GM06990 (cell line): ENCODE results near the gene MED9.

Source experiments
- DNase-seq: peaks from one replicate; pipeline ENCODE4 v3.0.0-alpha.2; 2011; ENCODE audit not compliant: insufficient read length; ENCODE audit errors: extremely low read depth
- H3K27me3 ChIP-seq: replicated peaks from 2 replicates; pipeline ENCODE4 v1.6.0; 2011; ENCODE audit warnings: low read length; ENCODE audit not compliant: control insufficient read depth, insufficient read depth
- H3K36me3 ChIP-seq: 2 replicates; pipeline ENCODE4 v1.5.1; 2011; ENCODE audit warnings: low read length; ENCODE audit not compliant: control insufficient read depth, insufficient read depth
- H3K4me3 ChIP-seq: replicated peaks from 2 replicates; pipeline ENCODE4 v1.5.1; 2011; ENCODE audit warnings: low read depth, mild to moderate bottlenecking, control low read depth, low read length
- TF ChIP-seq, protein P1 (sequence below): IDR thresholded peaks from 2 replicates; pipeline ENCODE4 v1.5.1; 2011; ENCODE audit warnings: low read length, control low read depth, mild to moderate bottlenecking, inconsistent platforms; ENCODE audit not compliant: insufficient read depth, poor library complexity, severe bottlenecking

MED9 gene

DNA sequence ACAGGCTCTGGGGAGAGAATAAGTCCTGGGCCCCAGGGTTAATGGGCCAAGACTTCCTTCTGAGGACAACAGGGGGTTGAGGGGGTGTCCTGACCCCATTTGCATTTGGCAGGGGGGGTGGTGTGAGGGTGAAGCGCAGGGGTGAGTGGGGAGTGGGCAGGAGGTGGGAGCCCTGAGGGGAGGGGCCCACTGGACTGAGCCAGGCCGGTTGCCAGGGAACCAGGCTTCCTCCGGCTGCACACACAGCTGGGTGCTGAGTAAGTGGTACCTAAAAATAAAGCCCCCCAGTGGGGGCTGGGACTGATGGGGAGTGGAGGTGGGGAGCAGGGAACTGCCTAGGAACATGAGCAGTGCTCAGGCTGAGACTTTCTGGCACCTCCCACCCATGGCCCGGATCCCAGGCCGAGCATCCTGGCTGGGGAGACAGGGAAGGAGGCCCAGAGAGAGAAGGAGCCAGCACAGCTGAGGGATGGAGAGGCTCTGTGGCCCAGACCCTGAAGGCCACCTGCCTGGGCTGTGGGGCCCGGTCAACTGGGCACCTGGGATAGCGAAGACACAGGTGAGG is 26.8 kb downstream of the MED9 start:
- no peak overlapping the region for H3K4me3 ChIP-seq
- TF ChIP-seq, protein P1, sequence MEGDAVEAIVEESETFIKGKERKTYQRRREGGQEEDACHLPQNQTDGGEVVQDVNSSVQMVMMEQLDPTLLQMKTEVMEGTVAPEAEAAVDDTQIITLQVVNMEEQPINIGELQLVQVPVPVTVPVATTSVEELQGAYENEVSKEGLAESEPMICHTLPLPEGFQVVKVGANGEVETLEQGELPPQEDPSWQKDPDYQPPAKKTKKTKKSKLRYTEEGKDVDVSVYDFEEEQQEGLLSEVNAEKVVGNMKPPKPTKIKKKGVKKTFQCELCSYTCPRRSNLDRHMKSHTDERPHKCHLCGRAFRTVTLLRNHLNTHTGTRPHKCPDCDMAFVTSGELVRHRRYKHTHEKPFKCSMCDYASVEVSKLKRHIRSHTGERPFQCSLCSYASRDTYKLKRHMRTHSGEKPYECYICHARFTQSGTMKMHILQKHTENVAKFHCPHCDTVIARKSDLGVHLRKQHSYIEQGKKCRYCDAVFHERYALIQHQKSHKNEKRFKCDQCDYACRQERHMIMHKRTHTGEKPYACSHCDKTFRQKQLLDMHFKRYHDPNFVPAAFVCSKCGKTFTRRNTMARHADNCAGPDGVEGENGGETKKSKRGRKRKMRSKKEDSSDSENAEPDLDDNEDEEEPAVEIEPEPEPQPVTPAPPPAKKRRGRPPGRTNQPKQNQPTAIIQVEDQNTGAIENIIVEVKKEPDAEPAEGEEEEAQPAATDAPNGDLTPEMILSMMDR, result no peak
- no peaks in the 10 kb centered on the region for H3K36me3 ChIP-seq
- H3K27me3 ChIP-seq, result no peaks in the 10 kb centered on the region; the same call in 1 of the 2 replicates
- no peak for DNase-seq

DNA sequence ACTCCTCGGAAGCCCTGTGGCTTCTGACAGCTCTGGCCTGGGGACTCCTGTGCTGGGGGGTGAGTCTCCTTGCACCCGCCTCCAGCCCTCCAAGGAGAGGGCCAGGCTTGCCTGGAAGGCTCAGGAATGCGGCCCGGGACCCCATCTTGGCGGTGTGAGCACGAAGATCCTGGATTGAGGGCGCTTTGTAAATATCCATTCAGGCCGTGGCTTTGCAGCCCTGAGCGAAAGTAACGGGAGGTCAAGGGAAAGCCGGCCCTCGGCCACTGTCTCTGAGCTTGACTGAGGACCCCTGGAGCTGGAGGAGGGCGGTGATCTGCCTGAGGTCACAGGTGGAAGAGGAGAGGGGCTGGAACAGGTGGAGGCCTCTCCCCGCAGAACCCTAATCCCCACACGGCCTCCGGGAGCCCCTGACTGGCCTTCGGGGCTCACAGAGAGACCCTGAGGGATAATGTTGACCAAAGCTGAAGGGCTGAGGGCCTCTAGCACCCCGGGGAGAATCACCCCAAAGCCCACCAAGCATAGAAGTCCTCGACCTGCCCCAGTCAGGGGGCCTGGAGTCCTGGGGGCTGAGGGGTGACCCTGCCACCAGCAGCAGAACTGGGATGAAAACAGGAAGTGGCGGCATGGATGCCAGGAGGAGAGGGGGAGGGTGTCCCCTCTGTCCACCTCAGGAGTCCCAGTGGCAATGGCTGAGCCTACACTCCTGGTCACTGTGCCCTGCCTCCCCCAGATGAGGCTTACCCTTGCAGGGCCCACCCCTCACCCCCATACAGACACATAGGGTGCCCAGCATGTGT is 27.7 kb downstream of the MED9 start:
- TF ChIP-seq, protein P1, result no peak
- no peaks in the 10 kb centered on the region for H3K27me3 ChIP-seq
- DNase-seq, result no peak
- H3K4me3 ChIP-seq, result no peak overlapping the region
- H3K36me3 ChIP-seq, result no peaks in the 10 kb centered on the region

DNA sequence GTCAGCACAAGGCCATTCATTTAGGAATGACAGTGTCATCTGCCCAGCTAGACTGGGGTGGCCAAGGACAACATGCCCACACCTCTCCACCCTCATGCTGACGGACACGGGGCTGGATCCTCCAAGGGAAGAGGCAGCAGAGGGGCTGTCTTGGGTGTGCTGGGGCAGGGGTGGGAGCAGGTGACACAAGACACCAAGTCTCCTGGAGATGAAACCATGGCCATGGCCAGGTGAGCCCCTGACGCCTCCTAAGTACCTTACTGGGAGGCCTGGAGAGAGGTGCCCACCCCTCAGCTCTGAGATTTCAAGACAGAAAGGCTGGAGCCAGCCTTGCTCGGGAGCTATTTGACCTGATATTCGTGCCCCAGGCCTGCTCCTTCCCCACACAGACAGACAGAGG is 28.4 kb downstream of the MED9 start:
- DNase-seq, result no peak
- Histone ChIP-seq H3K36me3 (no peaks in the 10 kb centered on the region), H3K4me3 (no peak overlapping the region), H3K27me3 (no peaks in the 10 kb centered on the region)
- TF ChIP-seq, protein P1, result no peak

DNA sequence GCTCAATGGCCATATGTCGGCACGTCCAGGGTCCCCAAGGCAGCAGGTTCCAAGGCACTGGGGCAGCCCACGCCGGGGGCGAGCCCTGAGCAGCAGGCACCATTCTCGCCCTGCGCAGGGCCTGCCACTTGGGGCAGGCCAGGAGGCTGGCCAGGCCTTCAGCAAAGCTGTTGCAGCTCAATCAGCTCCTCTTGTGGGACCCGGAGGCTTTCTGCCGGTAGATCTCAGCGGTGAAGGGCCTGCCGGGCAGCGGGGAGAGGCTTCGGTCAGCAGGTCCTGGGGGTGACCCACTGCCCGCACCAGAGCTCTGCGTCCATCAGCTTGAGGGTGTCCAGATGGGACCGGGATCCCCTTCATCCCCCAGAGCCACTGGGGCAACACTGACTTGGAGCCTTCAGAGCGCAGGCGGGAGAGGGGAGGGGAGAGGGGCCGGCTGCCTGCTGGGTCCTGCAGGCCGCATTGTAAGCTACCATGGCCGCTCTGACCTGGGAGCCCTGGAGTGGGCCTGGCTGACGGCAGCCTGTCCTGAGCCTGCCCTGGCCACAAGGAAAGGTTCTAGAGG is 28.9 kb downstream of the MED9 start:
- Histone ChIP-seq H3K36me3 (no peaks in the 10 kb centered on the region), H3K4me3 (no peak overlapping the region), H3K27me3 (no peaks in the 10 kb centered on the region)
- DNase-seq, result no peak
- TF ChIP-seq, protein P1, result no peak

DNA sequence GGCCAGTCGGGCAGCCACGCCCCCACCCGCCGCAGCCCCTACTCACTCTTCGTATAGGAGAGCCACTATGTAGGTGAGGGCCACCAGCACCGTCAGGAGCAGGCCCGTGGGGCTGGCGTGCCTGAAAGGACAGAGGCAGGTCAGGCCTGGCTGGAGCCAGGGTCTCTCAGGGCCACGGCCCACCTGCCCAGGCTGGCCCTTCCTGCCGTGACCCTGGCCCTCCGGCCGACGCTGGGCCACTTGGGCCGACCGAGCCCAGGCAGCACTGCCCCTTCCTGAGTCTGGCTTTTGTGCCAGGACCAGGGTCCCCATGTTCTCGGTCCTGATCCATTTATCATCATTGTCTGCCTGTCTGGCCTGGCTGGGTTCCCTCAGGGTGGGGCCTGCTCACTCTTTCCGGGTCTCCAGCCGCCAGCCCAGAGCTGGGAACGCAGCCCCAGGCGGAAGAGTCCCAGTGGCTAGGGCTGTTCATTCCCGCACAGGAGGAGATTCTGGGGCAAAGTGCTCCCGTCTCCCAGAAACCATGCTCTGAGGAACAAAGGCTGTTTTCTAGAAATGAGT is 29.5 kb downstream of the MED9 start:
- no peaks in the 10 kb centered on the region for H3K27me3 ChIP-seq
- DNase-seq, result no peak
- TF ChIP-seq, protein P1, result no peak
- no peak overlapping the region for H3K4me3 ChIP-seq
- H3K36me3 ChIP-seq, result no peaks in the 10 kb centered on the region
